H9 (cell line): Measurements from ENCODE around the gene PDGFRB. TPM values are rescaled to one million over a fixed set of nuclear protein-coding genes. Genes with fewer than 3 reads are reported as not detected.
A peak's percentile ranks its signal among the peaks of the same experiment; 100 is the strongest.

ENCODE experiments used
- DNase-seq: peaks from one replicate; pipeline ENCODE4 v3.0.0-alpha.2; 2017
- H2AFZ ChIP-seq: one replicate; pipeline ENCODE4 v1.6.1; 2013; ENCODE audit warnings: mild to moderate bottlenecking, low read length, control low read depth, moderate library complexity
- H2AK5ac ChIP-seq: 2 replicates; pipeline ENCODE4 v1.6.1; 2013; ENCODE audit warnings: low read length, control low read depth, mixed read lengths; ENCODE audit not compliant: insufficient read length
- H2BK120ac ChIP-seq: one replicate; pipeline ENCODE4 v1.6.1; 2013; ENCODE audit warnings: low read depth, mild to moderate bottlenecking, low read length, control low read depth, inconsistent platforms; ENCODE audit not compliant: poor library complexity, severe bottlenecking
- H2BK12ac ChIP-seq: 2 replicates; pipeline ENCODE4 v1.6.1; 2013; ENCODE audit warnings: low read length, control low read depth, mixed read lengths, low read depth; ENCODE audit not compliant: insufficient read length
- H2BK15ac ChIP-seq: 2 replicates; pipeline ENCODE4 v1.6.1; 2013; ENCODE audit warnings: low read depth, low read length, control low read depth
- H2BK20ac ChIP-seq: one replicate; pipeline ENCODE4 v1.6.1; 2013; ENCODE audit warnings: low read depth, mild to moderate bottlenecking, low read length, control low read depth, inconsistent platforms; ENCODE audit not compliant: poor library complexity, severe bottlenecking
- H2BK5ac ChIP-seq: 2 replicates; pipeline ENCODE4 v1.6.1; 2013; ENCODE audit warnings: low read length, control low read depth, mixed read lengths; ENCODE audit not compliant: insufficient read length
- H3K14ac ChIP-seq: 2 replicates; pipeline ENCODE4 v1.6.1; 2013; ENCODE audit warnings: low read length, control low read depth; ENCODE audit not compliant: insufficient read depth
- H3K18ac ChIP-seq: 2 replicates; pipeline ENCODE4 v1.6.1; 2013; ENCODE audit warnings: low read depth, mild to moderate bottlenecking, mixed read lengths, low read length, control low read depth; ENCODE audit not compliant: insufficient read length
- H3K23ac ChIP-seq: 2 replicates; pipeline ENCODE4 v1.6.1; 2013; ENCODE audit warnings: low read length, control low read depth, mixed read lengths, low read depth; ENCODE audit not compliant: insufficient read length
- H3K23me2 ChIP-seq: 2 replicates; pipeline ENCODE4 v1.6.1; 2013; ENCODE audit warnings: low read depth, mild to moderate bottlenecking, mixed read lengths, low read length, control low read depth; ENCODE audit not compliant: insufficient read length, poor library complexity, severe bottlenecking
- H3K27ac ChIP-seq: 2 replicates; pipeline ENCODE4 v1.5.1; 2013; ENCODE audit warnings: low read length, control low read depth, mixed read lengths, low read depth; ENCODE audit not compliant: insufficient read length
- H3K27me3 ChIP-seq: 2 replicates; pipeline ENCODE4 v1.6.1; 2013; ENCODE audit warnings: low read length, control low read depth, inconsistent platforms; ENCODE audit not compliant: insufficient read depth
- H3K4ac ChIP-seq: 2 replicates; pipeline ENCODE4 v1.6.1; 2013; ENCODE audit warnings: low read depth, mild to moderate bottlenecking, control low read depth, inconsistent platforms, low read length, moderate library complexity
- H3K4me1 ChIP-seq: 2 replicates; pipeline ENCODE4 v1.6.1; 2013; ENCODE audit warnings: low read length, control low read depth, inconsistent platforms; ENCODE audit not compliant: insufficient read depth
- H3K4me2 ChIP-seq: 2 replicates; pipeline ENCODE4 v1.6.1; 2013; ENCODE audit warnings: low read length, control low read depth, mixed read lengths; ENCODE audit not compliant: insufficient read length, insufficient read depth
- H3K56ac ChIP-seq: 2 replicates; pipeline ENCODE4 v1.6.1; 2013; ENCODE audit warnings: low read depth, mild to moderate bottlenecking, mixed read lengths, low read length, control low read depth; ENCODE audit not compliant: insufficient read length
- H3K79me1 ChIP-seq: 2 replicates; pipeline ENCODE4 v1.6.1; 2013; ENCODE audit warnings: low read depth, mild to moderate bottlenecking, moderate library complexity, low read length, control low read depth, inconsistent platforms; ENCODE audit not compliant: insufficient read depth, poor library complexity, severe bottlenecking
- H3K79me2 ChIP-seq: 2 replicates; pipeline ENCODE4 v1.6.1; 2013; ENCODE audit warnings: low read length, control low read depth, inconsistent platforms; ENCODE audit not compliant: insufficient read depth
- H3K9ac ChIP-seq: 2 replicates; pipeline ENCODE4 v1.6.1; 2013; ENCODE audit warnings: low read length, control low read depth, mixed read lengths; ENCODE audit not compliant: insufficient read length; ENCODE audit errors: extremely low read depth
- H3K9me3 ChIP-seq: one replicate; pipeline ENCODE4 v1.6.1; 2013; ENCODE audit warnings: low read depth, low read length, inconsistent platforms; ENCODE audit not compliant: control insufficient read depth
- H3T11ph ChIP-seq: one replicate; pipeline ENCODE4 v1.6.1; 2013; ENCODE audit warnings: mild to moderate bottlenecking, low read length, control low read depth, inconsistent platforms
- H4K20me1 ChIP-seq: one replicate; pipeline ENCODE4 v1.6.1; 2013; ENCODE audit not compliant: control insufficient read depth, insufficient read length, insufficient read depth
- H4K5ac ChIP-seq: 2 replicates; pipeline ENCODE4 v1.6.1; 2013; ENCODE audit warnings: low read depth, mild to moderate bottlenecking, mixed read lengths, low read length, control low read depth; ENCODE audit not compliant: insufficient read length
- H4K8ac ChIP-seq: replicated peaks from 2 replicates; pipeline ENCODE4 v1.6.1; 2013; ENCODE audit warnings: low read length, control low read depth, mixed read lengths, low read depth; ENCODE audit not compliant: insufficient read length
- H4K91ac ChIP-seq: 2 replicates; pipeline ENCODE4 v1.6.1; 2013; ENCODE audit warnings: low read depth, mild to moderate bottlenecking, moderate library complexity, mixed read lengths, low read length, control low read depth; ENCODE audit not compliant: insufficient read length
- H3K27ac Mint-ChIP-seq, 3 experiments: 2 replicates in 2 of 3; 3 replicates in 1 of 3; pipeline ENCODE4 v1.8.0; 2020 to 2021; ENCODE audit warnings: mixed read lengths in 3 of 3, mild to moderate bottlenecking in 1 of 3, moderate library complexity in 1 of 3
- H3K27me3 Mint-ChIP-seq: 2 replicates; pipeline ENCODE4 v1.8.0; 2021; ENCODE audit warnings: low read depth, mild to moderate bottlenecking, moderate library complexity, mixed read lengths
- H3K36me3 Mint-ChIP-seq, 3 experiments: 2 replicates in 2 of 3; 3 replicates in 1 of 3; pipeline ENCODE4 v1.8.0; 2020 to 2021; ENCODE audit warnings: low read depth in 3 of 3, mixed read lengths in 3 of 3; ENCODE audit not compliant: insufficient read depth in 1 of 3
- H3K4me1 Mint-ChIP-seq, 2 experiments: 2 replicates each; pipeline ENCODE4 v1.8.0; 2020; ENCODE audit warnings: mixed read lengths in 2 of 2
- H3K4me3 Mint-ChIP-seq, 2 experiments: 2 replicates in 1 of 2; 3 replicates in 1 of 2; pipeline ENCODE4 v1.8.0; 2020 to 2021; ENCODE audit warnings: mild to moderate bottlenecking in 2 of 2, mixed read lengths in 2 of 2, moderate library complexity in 1 of 2
- H3K9me3 Mint-ChIP-seq, 2 experiments: 2 replicates in 1 of 2; 3 replicates in 1 of 2; pipeline ENCODE4 v1.8.0; 2020; ENCODE audit warnings: mild to moderate bottlenecking in 2 of 2, mixed read lengths in 2 of 2, moderate library complexity in 1 of 2
- WGBS: extraction: QIAGEN DNeasy Blood & Tissue Kit; methylation state at CpG from one replicate; pipeline ENCODE4 v1.1.7; 2013; ENCODE audit warnings: missing lambda C conversion rate, low lambda C conversion rate, mixed read lengths; ENCODE audit not compliant: insufficient read length; ENCODE audit errors: extremely low coverage; 5-methylcytosine and 5-hydroxymethylcytosine counted together
- total RNA-seq: library from RNA; stranded (reverse); gene quantifications from 2 replicates; pipeline ENCODE4 v1.2.1, GENCODE V29; 2021
- TF ChIP-seq, protein P1 (sequence below): fragments of 200-600 bp; sonication (generic); conservative IDR thresholded peaks from 3 replicates; pipeline ENCODE4 v1.8.0; 2021; ENCODE audit warnings: antibody characterized with exemption, mild to moderate bottlenecking

Gene PDGFRB
- total RNA-seq, 1 experiment from 2014 or later: 2.2 TPM

DNA sequence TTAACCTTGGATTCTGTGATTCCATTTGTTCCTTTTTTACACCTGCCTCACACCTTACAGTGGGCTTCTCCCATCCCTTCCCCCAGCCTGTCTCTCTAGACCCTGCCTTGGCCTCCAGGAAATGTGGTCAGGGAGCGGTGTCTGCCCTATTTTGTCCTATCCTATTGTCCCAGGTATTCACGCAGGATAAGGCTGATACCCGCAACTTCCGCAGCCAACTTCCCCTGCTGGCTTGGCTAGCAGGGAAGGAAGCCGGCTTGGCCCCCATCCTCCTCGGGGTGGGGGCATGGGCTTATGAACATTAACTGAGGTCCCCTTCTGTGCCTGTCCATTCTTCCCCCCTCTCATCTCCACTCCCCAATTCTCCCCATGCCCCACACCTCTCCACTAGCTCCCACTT is 72.8 kb downstream of the PDGFRB start:
- Histone ChIP-seq H3K4me2 (no peak overlapping the region), H2AFZ (no peak overlapping the region), H4K20me1 (no peaks in the 10 kb centered on the region), H3K56ac (no peak overlapping the region), H3K9ac (no peak overlapping the region), H3K23ac (no peak overlapping the region), H4K5ac (no peak overlapping the region), H3K14ac (no peak overlapping the region), H3T11ph (no peak overlapping the region), H3K23me2 (no peaks in the 10 kb centered on the region), H3K27me3 (no peaks in the 10 kb centered on the region), H2BK15ac (no peak overlapping the region), H3K4me1 (no peaks in the 10 kb centered on the region; the same call in 1 of the 2 replicates), H4K8ac (no peak overlapping the region), H2BK20ac (no peak overlapping the region), H2BK12ac (no peak overlapping the region), H2AK5ac (no peak overlapping the region), H3K9me3 (no peaks in the 10 kb centered on the region), H4K91ac (no peak overlapping the region), H2BK5ac (no peak overlapping the region), H3K79me2 (no peaks in the 10 kb centered on the region), H3K79me1 (no peaks in the 10 kb centered on the region), H2BK120ac (no peak overlapping the region), H3K18ac (no peak overlapping the region), H3K27ac (no peak overlapping the region), H3K4ac (no peak overlapping the region)
- TF ChIP-seq, protein P1, sequence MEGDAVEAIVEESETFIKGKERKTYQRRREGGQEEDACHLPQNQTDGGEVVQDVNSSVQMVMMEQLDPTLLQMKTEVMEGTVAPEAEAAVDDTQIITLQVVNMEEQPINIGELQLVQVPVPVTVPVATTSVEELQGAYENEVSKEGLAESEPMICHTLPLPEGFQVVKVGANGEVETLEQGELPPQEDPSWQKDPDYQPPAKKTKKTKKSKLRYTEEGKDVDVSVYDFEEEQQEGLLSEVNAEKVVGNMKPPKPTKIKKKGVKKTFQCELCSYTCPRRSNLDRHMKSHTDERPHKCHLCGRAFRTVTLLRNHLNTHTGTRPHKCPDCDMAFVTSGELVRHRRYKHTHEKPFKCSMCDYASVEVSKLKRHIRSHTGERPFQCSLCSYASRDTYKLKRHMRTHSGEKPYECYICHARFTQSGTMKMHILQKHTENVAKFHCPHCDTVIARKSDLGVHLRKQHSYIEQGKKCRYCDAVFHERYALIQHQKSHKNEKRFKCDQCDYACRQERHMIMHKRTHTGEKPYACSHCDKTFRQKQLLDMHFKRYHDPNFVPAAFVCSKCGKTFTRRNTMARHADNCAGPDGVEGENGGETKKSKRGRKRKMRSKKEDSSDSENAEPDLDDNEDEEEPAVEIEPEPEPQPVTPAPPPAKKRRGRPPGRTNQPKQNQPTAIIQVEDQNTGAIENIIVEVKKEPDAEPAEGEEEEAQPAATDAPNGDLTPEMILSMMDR: no peak
- no peaks in the 10 kb centered on the region for H3K36me3 Mint-ChIP-seq
- no CpG with 5 or more reads among the region's 6 CpGs for WGBS
- no peak overlapping the region for H3K4me3 Mint-ChIP-seq
- DNase-seq: no peak
- H3K27me3 Mint-ChIP-seq: peaks cover 5% of the 10 kb centered on the region
- H3K27ac Mint-ChIP-seq: peak overlapping the region in 1 of 3 experiments; percentile 69; a peak in 1 of 7 replicates
- peaks cover 18 to 25% of the 10 kb centered on the region in 2 experiments for H3K4me1 Mint-ChIP-seq
- H3K9me3 Mint-ChIP-seq: no peaks in the 10 kb centered on the region
